ENCODE measurements around the gene PAX6.

- no peak for TF ChIP-seq POLR2AphosphoS5 (IDR thresholded peaks at IDR 0.05; ENCODE audit: low read depth, low read length)
- TF ChIP-seq REST (IDR thresholded peaks at IDR 0.05; ENCODE audit: insufficient read depth in 1 of 2, low read depth in 2 of 2, low read length in 2 of 2): no peak
- no peak for TF ChIP-seq TAF1 (IDR thresholded peaks at IDR 0.05; ENCODE audit: borderline replicate concordance, insufficient read depth, low read length)
Observed at GRCh38 chr11:31807799-31808667, 3.1 kb downstream of the PAX6 start.
